ENCODE results near the gene GNG10. TPM values are rescaled to one million over a fixed set of nuclear protein-coding genes. Genes with fewer than 3 reads are reported as not detected.

Gene GNG10
- total RNA-seq, 1 donor from 2014 or later = 29.6 TPM

DNA sequence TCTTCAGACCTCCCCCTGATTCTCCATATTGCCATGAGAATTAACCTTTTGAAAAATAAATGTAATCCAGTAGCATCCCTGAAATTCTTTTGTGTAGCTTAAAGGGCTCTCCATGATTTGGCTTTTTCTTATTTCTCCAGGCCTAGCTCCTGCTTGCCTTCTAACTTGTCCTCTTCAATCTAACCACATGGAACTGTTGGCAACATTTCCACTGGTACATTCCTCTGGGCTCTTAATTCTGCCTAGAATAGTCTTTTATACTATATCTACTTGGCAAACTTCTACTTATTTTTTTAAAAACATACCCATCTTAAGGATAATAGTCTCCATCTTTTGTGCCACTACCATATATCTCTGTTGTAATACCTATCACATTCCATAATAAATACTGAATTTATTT, 54.1 kb downstream of the GNG10 start:
- H3K36me3 ChIP-seq (ENCODE audit: insufficient read depth, low read length) = no peaks in the 10 kb centered on the region
- H4K20me1 ChIP-seq (ENCODE audit: insufficient read depth, low read length) = no peaks in the 10 kb centered on the region
- no peak overlapping the region for H3K4me3 ChIP-seq (ENCODE audit: insufficient read depth, low read depth, low read length)
- peak; percentile 20 for DNase-seq (ENCODE audit: low read depth)
- Mint-ChIP-seq H3K4me1 (ENCODE audit: low read depth, unreplicated experiment) (no peaks in the 10 kb centered on the region), H3K27me3 (ENCODE audit: low read depth, unreplicated experiment) (no peaks in the 10 kb centered on the region), H3K9me3 (ENCODE audit: unreplicated experiment) (no peaks in the 10 kb centered on the region), H3K27ac (ENCODE audit: unreplicated experiment) (no peak overlapping the region), H3K36me3 (ENCODE audit: low read depth, unreplicated experiment) (no peaks in the 10 kb centered on the region), H3K4me3 (ENCODE audit: unreplicated experiment) (no peak overlapping the region)
- no peak overlapping the region for H3K27ac ChIP-seq (ENCODE audit: low read depth, low read length)
- no peaks in the 10 kb centered on the region for H3K4me1 ChIP-seq (ENCODE audit: insufficient read depth, low read length)
- no peak overlapping the region for H3K4me2 ChIP-seq (ENCODE audit: low read length)
- H3K79me2 ChIP-seq (ENCODE audit: insufficient read depth, low read length) = no peaks in the 10 kb centered on the region
- no peak overlapping the region for H3K9ac ChIP-seq (ENCODE audit: low read length)
- H2AFZ ChIP-seq (ENCODE audit: low read depth, low read length) = no peak overlapping the region
- no peak for FAIRE-seq
- TF ChIP-seq, protein P1, sequence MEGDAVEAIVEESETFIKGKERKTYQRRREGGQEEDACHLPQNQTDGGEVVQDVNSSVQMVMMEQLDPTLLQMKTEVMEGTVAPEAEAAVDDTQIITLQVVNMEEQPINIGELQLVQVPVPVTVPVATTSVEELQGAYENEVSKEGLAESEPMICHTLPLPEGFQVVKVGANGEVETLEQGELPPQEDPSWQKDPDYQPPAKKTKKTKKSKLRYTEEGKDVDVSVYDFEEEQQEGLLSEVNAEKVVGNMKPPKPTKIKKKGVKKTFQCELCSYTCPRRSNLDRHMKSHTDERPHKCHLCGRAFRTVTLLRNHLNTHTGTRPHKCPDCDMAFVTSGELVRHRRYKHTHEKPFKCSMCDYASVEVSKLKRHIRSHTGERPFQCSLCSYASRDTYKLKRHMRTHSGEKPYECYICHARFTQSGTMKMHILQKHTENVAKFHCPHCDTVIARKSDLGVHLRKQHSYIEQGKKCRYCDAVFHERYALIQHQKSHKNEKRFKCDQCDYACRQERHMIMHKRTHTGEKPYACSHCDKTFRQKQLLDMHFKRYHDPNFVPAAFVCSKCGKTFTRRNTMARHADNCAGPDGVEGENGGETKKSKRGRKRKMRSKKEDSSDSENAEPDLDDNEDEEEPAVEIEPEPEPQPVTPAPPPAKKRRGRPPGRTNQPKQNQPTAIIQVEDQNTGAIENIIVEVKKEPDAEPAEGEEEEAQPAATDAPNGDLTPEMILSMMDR (IDR thresholded peaks at IDR 0.05; ENCODE audit: insufficient read depth, low read depth, low read length) = no peak
- no peak for TF ChIP-seq EZH2 (IDR thresholded peaks at IDR 0.05; ENCODE audit: insufficient read depth, low read length)
- H3K9me3 ChIP-seq (ENCODE audit: insufficient read depth, low read depth, low read length) = no peaks in the 10 kb centered on the region
- no peaks in the 10 kb centered on the region for H3K27me3 ChIP-seq (ENCODE audit: insufficient read depth, low read length)

DNA sequence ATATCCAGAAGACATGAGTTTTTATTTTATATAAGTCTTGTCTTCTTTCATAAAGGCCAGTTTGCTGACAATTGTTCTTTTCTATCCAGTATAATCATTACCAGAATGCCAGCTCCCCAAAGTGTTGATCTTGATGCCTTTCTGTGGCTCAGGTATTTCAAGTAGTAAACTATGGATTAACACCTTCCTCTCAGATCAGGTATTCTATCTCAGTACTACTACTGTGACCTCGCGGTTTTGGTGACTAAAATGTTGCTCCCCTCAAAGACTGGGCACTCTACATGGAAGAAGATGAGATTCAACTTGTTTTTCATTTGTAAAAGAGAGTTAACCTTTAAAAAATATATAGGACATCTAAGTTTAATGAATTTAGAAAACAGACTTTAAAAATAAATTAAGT, 58.1 kb downstream of the GNG10 start:
- H3K4me1 ChIP-seq (ENCODE audit: insufficient read depth, low read length) = no peaks in the 10 kb centered on the region
- no peak overlapping the region for H2AFZ ChIP-seq (ENCODE audit: low read depth, low read length)
- no peaks in the 10 kb centered on the region for H3K36me3 Mint-ChIP-seq (ENCODE audit: low read depth, unreplicated experiment)
- H3K9me3 Mint-ChIP-seq (ENCODE audit: unreplicated experiment) = no peaks in the 10 kb centered on the region
- no peak overlapping the region for H3K27ac Mint-ChIP-seq (ENCODE audit: unreplicated experiment)
- no peaks in the 10 kb centered on the region for H3K79me2 ChIP-seq (ENCODE audit: insufficient read depth, low read length)
- DNase-seq (ENCODE audit: low read depth) (no peak), FAIRE-seq (no peak)
- H3K4me3 Mint-ChIP-seq (ENCODE audit: unreplicated experiment) = no peak overlapping the region
- no peak overlapping the region for H3K4me2 ChIP-seq (ENCODE audit: low read length)
- H3K27me3 ChIP-seq (ENCODE audit: insufficient read depth, low read length) = no peaks in the 10 kb centered on the region
- no peak overlapping the region for H3K27ac ChIP-seq (ENCODE audit: low read depth, low read length)
- H3K4me3 ChIP-seq (ENCODE audit: insufficient read depth, low read depth, low read length) = no peak overlapping the region
- TF ChIP-seq EZH2 (IDR thresholded peaks at IDR 0.05; ENCODE audit: insufficient read depth, low read length) = no peak
- TF ChIP-seq, protein P1 (IDR thresholded peaks at IDR 0.05; ENCODE audit: insufficient read depth, low read depth, low read length) = no peak
- no peaks in the 10 kb centered on the region for H3K27me3 Mint-ChIP-seq (ENCODE audit: low read depth, unreplicated experiment)
- H3K9me3 ChIP-seq (ENCODE audit: insufficient read depth, low read depth, low read length) = no peaks in the 10 kb centered on the region
- no peak overlapping the region for H3K9ac ChIP-seq (ENCODE audit: low read length)
- H3K4me1 Mint-ChIP-seq (ENCODE audit: low read depth, unreplicated experiment) = no peaks in the 10 kb centered on the region
- no peaks in the 10 kb centered on the region for H4K20me1 ChIP-seq (ENCODE audit: insufficient read depth, low read length)
- H3K36me3 ChIP-seq (ENCODE audit: insufficient read depth, low read length) = no peaks in the 10 kb centered on the region

Other genes with a start within 250 kb of the GNG10 start
- 89.7 and 93.1 TPM in 2 replicates for gene ECPAS, start 177.2 kb upstream of the GNG10 start, total RNA-seq
- gene ZNF483, start 136.4 kb upstream of the GNG10 start, total RNA-seq = 1.8 and 2.5 TPM in 2 replicates
- gene PTGR1, start 62.0 kb upstream of the GNG10 start, total RNA-seq = 36.9 and 43.5 TPM in 2 replicates
- gene DNAJC25, start 30.3 kb upstream of the GNG10 start, total RNA-seq = 11.6 and 12.2 TPM in 2 replicates
- gene SHOC1, start 133.3 kb downstream of the GNG10 start, total RNA-seq = not detected in 2 replicates
- gene UGCG, start 235.2 kb downstream of the GNG10 start, total RNA-seq = 130 and 166 TPM in 2 replicates

Measured in astrocyte (in vitro differentiated cells and primary cell).